GM13976 (cell line): Measurements from ENCODE around the gene ANK2.
"Not testable (repeated sequence)": the region's sequence is repeated elsewhere in the genome, so short reads cannot be mapped to it uniquely, and the experiment has no call there.

Experiments
- DNase-seq: peaks from one replicate; pipeline ENCODE4 v3.0.0; 2012; ENCODE audit warnings: low spot score
- in situ Hi-C: fragments of 300-500 bp; cut with MboI; formaldehyde crosslinking; loops from one replicate; pipeline ENCODE4 v1.12.0; 2022; ENCODE audit warnings: low sequenced_read_pairs, mixed read lengths, inconsistent platforms; ENCODE audit not compliant: unreplicated experiment
- TF ChIP-seq, protein P1 (sequence below): IDR thresholded peaks from 2 replicates; pipeline ENCODE4 v1.5.1; 2012; ENCODE audit warnings: borderline replicate concordance, mild to moderate bottlenecking; ENCODE audit not compliant: insufficient read depth; ENCODE audit errors: extremely low read depth, missing control alignments, control extremely low read depth

Gene ANK2

GRCh38 chr4:113183032-113183605, 133.7 kb downstream of the ANK2 start:
- DNase-seq = no peak
- in situ Hi-C loops = no loop called here
- TF ChIP-seq, protein P1, sequence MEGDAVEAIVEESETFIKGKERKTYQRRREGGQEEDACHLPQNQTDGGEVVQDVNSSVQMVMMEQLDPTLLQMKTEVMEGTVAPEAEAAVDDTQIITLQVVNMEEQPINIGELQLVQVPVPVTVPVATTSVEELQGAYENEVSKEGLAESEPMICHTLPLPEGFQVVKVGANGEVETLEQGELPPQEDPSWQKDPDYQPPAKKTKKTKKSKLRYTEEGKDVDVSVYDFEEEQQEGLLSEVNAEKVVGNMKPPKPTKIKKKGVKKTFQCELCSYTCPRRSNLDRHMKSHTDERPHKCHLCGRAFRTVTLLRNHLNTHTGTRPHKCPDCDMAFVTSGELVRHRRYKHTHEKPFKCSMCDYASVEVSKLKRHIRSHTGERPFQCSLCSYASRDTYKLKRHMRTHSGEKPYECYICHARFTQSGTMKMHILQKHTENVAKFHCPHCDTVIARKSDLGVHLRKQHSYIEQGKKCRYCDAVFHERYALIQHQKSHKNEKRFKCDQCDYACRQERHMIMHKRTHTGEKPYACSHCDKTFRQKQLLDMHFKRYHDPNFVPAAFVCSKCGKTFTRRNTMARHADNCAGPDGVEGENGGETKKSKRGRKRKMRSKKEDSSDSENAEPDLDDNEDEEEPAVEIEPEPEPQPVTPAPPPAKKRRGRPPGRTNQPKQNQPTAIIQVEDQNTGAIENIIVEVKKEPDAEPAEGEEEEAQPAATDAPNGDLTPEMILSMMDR = no peak

GRCh38 chr4:113186220-113186619, 136.8 kb downstream of the ANK2 start:
- in situ Hi-C loops, DNase-seq: not testable (repeated sequence)

DNA sequence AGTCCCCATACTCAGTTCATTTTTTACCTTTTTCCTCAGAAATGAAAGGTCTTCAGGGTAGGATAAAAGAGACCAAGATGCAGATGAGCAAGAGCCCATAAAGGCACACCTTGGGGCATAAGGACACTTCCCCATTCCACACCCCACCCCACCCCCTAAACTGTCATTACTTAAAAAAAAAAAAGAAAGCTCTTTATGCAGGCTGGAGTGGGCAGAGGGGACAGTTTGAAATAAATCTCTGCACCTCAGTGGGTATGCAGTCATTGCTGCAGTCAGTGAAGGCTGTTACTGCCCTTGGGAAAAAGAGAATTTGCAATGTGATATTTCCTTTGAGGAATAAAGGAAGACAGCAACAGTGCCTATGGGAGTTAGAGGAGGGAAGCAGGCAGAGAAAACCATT, 137.5 kb downstream of the ANK2 start:
- TF ChIP-seq, protein P1 = no peak
- DNase-seq = no peak
- in situ Hi-C loops = no loop called here

GRCh38 chr4:113187358-113187757, 137.9 kb downstream of the ANK2 start:
- in situ Hi-C loops = no loop called here
- TF ChIP-seq, protein P1 = no peak
- DNase-seq = no peak

GRCh38 chr4:113189546-113189945, 140.1 kb downstream of the ANK2 start:
- TF ChIP-seq, protein P1 = no peak
- DNase-seq = no peak
- in situ Hi-C loops = no loop called here

- in situ Hi-C loops = no loop called here
- TF ChIP-seq, protein P1 = no peak
- no peak for DNase-seq
Observed at GRCh38 chr4:113209153-113209552, 159.7 kb downstream of the ANK2 start.

GRCh38 chr4:113209652-113210320, 160.3 kb downstream of the ANK2 start:
- no peak for DNase-seq
- TF ChIP-seq, protein P1 = no peak
- in situ Hi-C loops = no loop called here
